Left lobe of liver (tissue), 2 donors: ENCODE results near the gene FRY. TPM values are rescaled to one million over a fixed set of nuclear protein-coding genes. Genes with fewer than 3 reads are reported as not detected.

ENCODE experiments used
- ATAC-seq: fragments of 200-7000 bp; cut with Tn5 transposase; one replicate; pipeline ENCODE4 v1.9.1; 2020; ENCODE audit warnings: mild to moderate bottlenecking, moderate library complexity
- DNase-seq: peaks from one replicate; pipeline ENCODE4 v3.0.0-alpha.2; 2020; ENCODE audit warnings: low spot score
- total RNA-seq: library from RNA; stranded (reverse); gene quantifications from one replicate; pipeline ENCODE4 v1.2.1, GENCODE V29; 2021
- donor health status: DM: no; HTN: no; CAD: no; lungs with moderate emphysema.
- donor health status: DM: no; HTN: yes; CAD: no.

Gene FRY
- total RNA-seq, 1 donor from 2014 or later, result 15.1 TPM

GRCh38 chr13:32206097-32206740 is 174.6 kb downstream of the FRY start:
- ATAC-seq (no peak), DNase-seq (no peak)

GRCh38 chr13:32208860-32209259 is 177.3 kb downstream of the FRY start:
- DNase-seq (no peak), ATAC-seq (no peak)

GRCh38 chr13:32209652-32210051 is 178.1 kb downstream of the FRY start:
- DNase-seq, result no peak
- peak; percentile 31 for ATAC-seq

- DNase-seq (no peak), ATAC-seq (no peak)
Measured at GRCh38 chr13:32210101-32210500, 178.5 kb downstream of the FRY start.

- ATAC-seq (no peak), DNase-seq (no peak)
Measured at GRCh38 chr13:32211813-32212212, 180.2 kb downstream of the FRY start.

GRCh38 chr13:32212421-32212820 is 180.8 kb downstream of the FRY start:
- ATAC-seq (no peak), DNase-seq (no peak)

GRCh38 chr13:32213626-32214025 is 182.1 kb downstream of the FRY start:
- ATAC-seq (no peak), DNase-seq (no peak)

- ATAC-seq, result no peak
Measured at GRCh38 chr13:32214071-32214470, 182.5 kb downstream of the FRY start.

GRCh38 chr13:32216281-32216680 is 184.7 kb downstream of the FRY start:
- DNase-seq (no peak), ATAC-seq (no peak)

More at GRCh38 chr13:32214071-32214470, 182.5 kb downstream of the FRY start:
- no peak for DNase-seq

GRCh38 chr13:32222046-32222676 is 190.6 kb downstream of the FRY start:
- DNase-seq (no peak), ATAC-seq (no peak)

- ATAC-seq, result no peak
Measured at GRCh38 chr13:32224916-32225315, 193.3 kb downstream of the FRY start.

GRCh38 chr13:32225481-32225931 is 193.9 kb downstream of the FRY start:
- DNase-seq, result no peak
- ATAC-seq, result no peak

More at GRCh38 chr13:32224916-32225315, 193.3 kb downstream of the FRY start:
- DNase-seq, result no peak

GRCh38 chr13:32228330-32229041 is 196.9 kb downstream of the FRY start:
- no peak for DNase-seq
- ATAC-seq, result no peak

GRCh38 chr13:32229443-32229842 is 197.9 kb downstream of the FRY start:
- DNase-seq (no peak), ATAC-seq (no peak)

- ATAC-seq (no peak), DNase-seq (no peak)
Measured at GRCh38 chr13:32232263-32232662, 200.7 kb downstream of the FRY start.

- ATAC-seq, result peak; percentile 27
Measured at GRCh38 chr13:32233062-32233461, 201.5 kb downstream of the FRY start.

GRCh38 chr13:32234914-32235313 is 203.3 kb downstream of the FRY start:
- ATAC-seq, result no peak
- DNase-seq, result no peak

More at GRCh38 chr13:32233062-32233461, 201.5 kb downstream of the FRY start:
- DNase-seq, result no peak

- ATAC-seq (no peak), DNase-seq (no peak)
Measured at GRCh38 chr13:32237681-32238080, 206.1 kb downstream of the FRY start.

GRCh38 chr13:32243695-32244094 is 212.1 kb downstream of the FRY start:
- DNase-seq, result no peak
- no peak for ATAC-seq

GRCh38 chr13:32245555-32245954 is 214.0 kb downstream of the FRY start:
- ATAC-seq, result no peak

GRCh38 chr13:32246468-32246867 is 214.9 kb downstream of the FRY start:
- DNase-seq (no peak), ATAC-seq (peak; percentile 92)

More at GRCh38 chr13:32245555-32245954, 214.0 kb downstream of the FRY start:
- DNase-seq, result no peak

GRCh38 chr13:32247887-32248286 is 216.3 kb downstream of the FRY start:
- DNase-seq, result no peak
- no peak for ATAC-seq
